GM21390 (cell line): ENCODE measurements around the gene KCNN1.
"Not testable (repeated sequence)": the region's sequence is repeated elsewhere in the genome, so short reads cannot be mapped to it uniquely, and the experiment has no call there.

Source experiments
- ATAC-seq: cut with Tn5 transposase; IDR thresholded peaks from one replicate; pipeline ENCODE4 v1.9.1; 2021; ENCODE audit not compliant: unreplicated experiment

KCNN1 gene

GRCh38 chr19:17966550-17967256, at the start of gene KCNN1:
KCNN1 (plus strand) TSS chr19:17967107; CDS start chr19:17973889, 6,782 bp downstream.
- no peak for ATAC-seq

GRCh38 chr19:17918151-17918550, 48.8 kb upstream of the KCNN1 start:
- ATAC-seq, result not testable (repeated sequence)

GRCh38 chr19:17919122-17919521, 47.8 kb upstream of the KCNN1 start:
- not testable (repeated sequence) for ATAC-seq

GRCh38 chr19:17920527-17920926, 46.4 kb upstream of the KCNN1 start:
- no peak for ATAC-seq

- ATAC-seq, result no peak
Measured at GRCh38 chr19:17922138-17922537, 44.8 kb upstream of the KCNN1 start.

- ATAC-seq, result no peak
Measured at GRCh38 chr19:17926044-17926443, 40.9 kb upstream of the KCNN1 start.

GRCh38 chr19:17929056-17929455, 37.9 kb upstream of the KCNN1 start:
- ATAC-seq, result peak; percentile 33

- ATAC-seq, result no peak
Measured at GRCh38 chr19:17931532-17932191, 35.2 kb upstream of the KCNN1 start.

GRCh38 chr19:17932485-17933338, 34.2 kb upstream of the KCNN1 start, which contains the start of gene CCDC124:
CCDC124 (plus strand) TSS chr19:17933015; CDS start chr19:17936421, 3,406 bp downstream.
- ATAC-seq, result peak; percentile 69

GRCh38 chr19:17933414-17934129, 33.3 kb upstream of the KCNN1 start:
- no peak for ATAC-seq

- no peak for ATAC-seq
Measured at GRCh38 chr19:17936379-17936778, 30.5 kb upstream of the KCNN1 start.

- ATAC-seq, result no peak
Measured at GRCh38 chr19:17937371-17937900, 29.5 kb upstream of the KCNN1 start.

GRCh38 chr19:17938092-17938845, 28.6 kb upstream of the KCNN1 start:
- no peak for ATAC-seq

- no peak for ATAC-seq
Measured at GRCh38 chr19:17942181-17942580, 24.7 kb upstream of the KCNN1 start.

GRCh38 chr19:17942582-17943273, 24.2 kb upstream of the KCNN1 start:
- no peak for ATAC-seq

GRCh38 chr19:17943274-17944221, 23.4 kb upstream of the KCNN1 start:
- no peak for ATAC-seq

- ATAC-seq, result no peak
Measured at GRCh38 chr19:17944301-17944700, 22.6 kb upstream of the KCNN1 start.
